Esophagus mucosa (tissue), 1 donor: ENCODE measurements around the gene CARMIL3. TPM values are rescaled to one million over a fixed set of nuclear protein-coding genes. Genes with fewer than 3 reads are reported as not detected.

Experiments
- ATAC-seq: fragments of 200-7000 bp; cut with Tn5 transposase; one replicate; pipeline ENCODE4 v1.9.1; 2020
- total RNA-seq: library from RNA; stranded (reverse); gene quantifications from one replicate; pipeline ENCODE4 v1.2.4, GENCODE V29; 2023
- donor health status: DM: yes; HTN: yes; CAD: no.

CARMIL3 gene
- total RNA-seq, 1 donor from 2014 or later, result 0.48 TPM

- no peak for ATAC-seq
These were observed 25.3 kb downstream of the CARMIL3 start for GRCh38 chr14:24077086-24077485.

- no peak for ATAC-seq
These were observed 26.3 kb downstream of the CARMIL3 start for GRCh38 chr14:24078146-24078545.

- no peak for ATAC-seq
These were observed 27.8 kb downstream of the CARMIL3 start for GRCh38 chr14:24079491-24080141.

DNA sequence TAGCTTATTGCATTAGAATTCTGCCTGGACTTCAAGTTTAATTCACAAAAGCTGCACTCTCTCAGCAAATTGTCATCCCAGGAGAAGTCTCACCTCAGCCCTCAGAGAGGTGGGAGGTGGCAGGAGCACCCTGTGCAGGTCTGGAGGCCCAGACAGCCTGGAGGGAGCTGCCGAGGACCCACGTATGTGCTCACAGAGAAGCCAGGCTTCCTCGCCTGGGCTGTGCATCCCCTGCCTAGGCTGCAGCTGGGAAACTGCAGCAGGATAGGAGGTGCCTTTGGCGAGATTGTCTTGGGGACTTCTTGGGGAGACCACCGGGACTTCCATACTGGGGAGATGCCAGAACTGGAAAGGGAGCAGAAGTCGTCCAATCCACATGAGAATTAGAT, 28.3 kb downstream of the CARMIL3 start:
- no peak for ATAC-seq

DNA sequence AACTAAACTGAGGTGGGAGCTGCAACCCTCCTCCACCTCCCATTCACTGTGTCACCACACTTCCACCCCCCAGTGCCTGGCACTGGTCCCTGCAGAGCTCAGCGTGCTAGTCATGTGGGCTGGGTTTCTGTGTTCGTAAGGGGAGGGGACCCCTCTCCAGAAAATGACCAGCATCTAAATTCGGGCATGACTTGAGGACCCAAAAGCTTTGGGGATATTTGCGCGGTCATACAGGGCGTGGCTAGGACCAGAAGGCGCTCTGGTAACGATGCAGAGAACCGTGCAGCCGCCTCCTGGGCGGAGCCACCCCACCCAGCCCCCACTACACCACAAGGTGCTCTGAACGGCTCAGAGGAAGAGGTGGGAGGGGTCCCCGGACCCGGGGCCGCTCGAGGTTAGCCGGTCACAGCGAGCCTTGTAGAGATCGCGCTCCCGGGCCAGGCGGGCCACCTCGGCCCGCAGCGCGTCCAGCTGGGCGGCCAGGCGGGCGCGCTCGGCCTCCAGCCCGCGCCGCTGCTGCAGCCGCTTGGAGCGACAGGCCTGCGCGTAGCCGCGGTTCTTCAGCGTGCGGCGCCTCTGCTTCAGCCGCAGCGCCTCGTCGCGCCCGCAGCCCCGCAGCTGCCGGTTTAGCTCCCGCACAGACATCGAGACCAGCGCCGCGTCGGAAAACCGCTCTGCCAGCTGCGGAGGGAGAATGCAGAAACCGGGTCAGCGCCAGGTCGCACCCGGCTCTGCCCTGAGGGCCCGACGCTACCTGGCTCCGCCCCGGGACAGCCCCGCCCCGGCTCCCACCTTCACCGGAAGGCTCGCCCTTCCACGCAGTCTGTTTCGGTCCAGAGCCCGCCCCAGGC, 29.3 kb downstream of the CARMIL3 start:
- ATAC-seq, result peak; percentile 81

DNA sequence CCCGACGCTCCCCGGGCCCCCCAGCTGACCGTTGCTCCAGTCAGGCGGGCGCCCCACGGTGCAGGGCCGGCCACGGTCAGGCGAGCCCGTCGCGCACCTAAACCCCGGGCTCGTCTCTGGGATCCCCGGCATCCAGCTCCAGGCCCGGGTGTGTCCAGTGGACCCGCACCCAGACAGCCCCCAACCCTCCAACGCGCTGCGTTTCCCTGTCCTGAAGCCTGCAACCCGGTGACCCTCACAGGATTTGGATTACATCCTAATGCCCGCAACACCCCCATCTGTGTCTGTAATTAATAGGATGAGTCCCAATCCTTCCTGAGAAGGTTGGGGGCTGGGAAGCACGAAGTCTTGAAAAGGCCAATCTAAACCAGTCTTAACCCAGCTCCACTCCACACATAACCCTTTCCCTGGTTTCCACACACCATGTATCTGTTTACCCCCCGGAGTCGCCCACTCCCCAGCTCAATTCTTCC, 30.0 kb downstream of the CARMIL3 start:
- ATAC-seq, result no peak

- no peak for ATAC-seq
These were observed 30.7 kb downstream of the CARMIL3 start for GRCh38 chr14:24082411-24083080.

GRCh38 chr14:24083462-24083861, 31.7 kb downstream of the CARMIL3 start:
- no peak for ATAC-seq

- ATAC-seq, result no peak
These were observed 32.6 kb downstream of the CARMIL3 start for GRCh38 chr14:24084440-24084839.

GRCh38 chr14:24085215-24085614, 33.4 kb downstream of the CARMIL3 start:
- ATAC-seq, result no peak

- no peak for ATAC-seq
These were observed 34.6 kb downstream of the CARMIL3 start for GRCh38 chr14:24086193-24086955.

DNA sequence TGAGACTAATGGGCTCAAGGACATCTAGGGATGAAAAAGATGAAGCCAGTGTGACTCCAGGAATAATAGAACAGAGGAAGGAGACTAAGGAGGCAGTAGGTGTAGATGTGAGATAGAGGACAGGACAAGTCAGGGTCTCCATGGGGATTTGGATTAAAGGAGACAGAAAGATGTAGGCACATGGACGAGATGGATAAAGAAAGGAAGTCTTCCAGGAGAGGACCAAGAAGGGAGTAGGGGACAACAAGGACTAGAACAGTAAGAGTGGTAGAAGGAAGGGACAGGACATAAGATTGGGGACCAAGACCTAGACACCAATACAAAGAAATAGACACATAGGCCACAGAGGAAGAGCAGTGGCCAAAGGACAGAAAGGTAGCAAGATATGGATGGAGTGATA, 35.2 kb downstream of the CARMIL3 start:
- no peak for ATAC-seq

GRCh38 chr14:24088095-24088494, 36.3 kb downstream of the CARMIL3 start:
- ATAC-seq, result no peak

- ATAC-seq, result no peak
These were observed 38.1 kb downstream of the CARMIL3 start for GRCh38 chr14:24089890-24090289.

GRCh38 chr14:24092110-24092504, 40.3 kb downstream of the CARMIL3 start:
- ATAC-seq, result no peak

DNA sequence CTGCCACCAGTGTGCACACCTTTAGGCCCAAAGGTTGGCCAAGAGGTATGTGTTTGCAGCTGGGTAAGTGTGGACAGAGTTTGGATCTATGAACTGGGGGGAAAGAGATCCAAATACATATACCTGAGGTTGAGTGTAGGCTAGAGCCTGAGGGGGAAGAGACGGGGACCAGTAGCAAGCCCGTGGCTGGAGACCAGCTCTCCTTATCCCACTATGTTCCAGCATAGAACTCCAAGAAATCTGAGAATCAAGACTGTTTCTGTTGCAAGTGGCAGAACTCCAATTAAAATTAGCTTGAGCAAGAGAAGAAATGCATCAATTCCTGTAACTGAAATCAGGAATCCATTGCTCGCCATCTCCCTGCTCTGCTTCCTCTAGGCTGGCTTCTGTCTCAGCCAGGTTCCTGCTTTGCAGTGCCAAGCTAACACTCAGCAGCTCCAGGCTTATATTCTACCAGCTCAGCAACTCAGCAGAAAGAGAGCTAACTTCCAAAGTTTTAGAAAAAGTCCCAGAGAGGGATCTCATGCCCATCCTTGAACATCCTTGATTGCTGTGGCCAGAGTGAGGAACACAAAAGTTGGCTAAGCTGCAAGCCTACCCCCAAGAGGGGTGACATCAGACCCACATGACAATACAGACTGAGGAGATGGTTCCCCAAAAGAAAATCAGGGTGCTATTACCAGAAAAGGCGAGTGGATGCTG, 40.8 kb downstream of the CARMIL3 start:
- no peak for ATAC-seq

DNA sequence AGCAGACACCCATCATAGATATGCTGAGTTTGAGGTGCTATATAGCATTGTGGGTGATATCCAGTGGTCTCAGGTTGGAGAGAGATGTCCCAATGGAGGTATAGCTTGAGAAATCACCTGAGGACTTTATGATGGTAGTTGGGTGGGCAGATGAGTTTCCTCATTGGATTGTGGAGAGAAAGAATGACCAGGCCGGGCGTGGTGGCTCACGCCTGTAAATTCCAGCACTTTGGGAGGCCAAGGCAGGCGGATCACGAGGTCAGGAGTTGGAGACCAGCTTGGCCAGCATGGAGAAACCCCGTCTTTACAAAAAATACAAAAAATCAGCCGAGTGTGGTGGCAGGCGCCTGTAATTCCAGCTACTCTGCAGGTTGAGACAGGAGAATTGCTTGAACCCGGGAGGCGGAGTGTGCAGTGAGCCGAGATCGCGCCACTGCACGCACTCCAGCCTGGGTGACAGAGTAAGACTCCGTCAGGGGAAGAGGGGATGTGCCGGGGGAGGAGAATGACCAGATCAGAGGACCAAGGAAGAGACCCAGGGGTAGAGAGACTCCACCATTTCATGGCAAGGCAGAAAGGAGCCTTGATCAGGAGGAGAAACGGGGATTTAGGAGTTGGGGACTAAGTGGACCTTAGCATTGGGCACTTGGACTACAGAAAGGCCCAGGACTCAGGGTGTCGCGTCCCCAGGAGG, 41.5 kb downstream of the CARMIL3 start:
- peak; percentile 4 for ATAC-seq

GRCh38 chr14:24093901-24094840, 42.4 kb downstream of the CARMIL3 start, which contains the start of gene PCK2:
Gene PCK2 (plus strand): TSS chr14:24094311. CDS start chr14:24094406, 95 bp downstream.
- peak; percentile 94 for ATAC-seq

- ATAC-seq, result no peak
These were observed 43.0 kb downstream of the CARMIL3 start for GRCh38 chr14:24094841-24095270.
